Smooth muscle cell (in vitro differentiated cells): ENCODE results near the gene NEK4. TPM values are rescaled to one million over a fixed set of nuclear protein-coding genes. Genes with fewer than 3 reads are reported as not detected.
A peak's percentile ranks its signal among the peaks of the same experiment; 100 is the strongest.

Experiments
- DNase-seq: peaks from one replicate; lab custom pipeline; 2025; ENCODE audit not compliant: unreplicated experiment; lab: John Stamatoyannopoulos, UW
- H2AFZ ChIP-seq: fragments of 200-600 bp; sonication (generic); 2 replicates; pipeline ENCODE4 v1.6.0; 2016; ENCODE audit warnings: antibody characterized with exemption, low read depth, mild to moderate bottlenecking
- H3F3A ChIP-seq: fragments of 200-600 bp; sonication (generic); 2 replicates; pipeline ENCODE4 v1.6.0; 2017; ENCODE audit warnings: antibody characterized with exemption, low read depth
- H3K27ac ChIP-seq: fragments of 200-600 bp; sonication (generic); 2 replicates; pipeline ENCODE4 v1.5.1; 2016; ENCODE audit warnings: low read depth, mild to moderate bottlenecking
- H3K27me3 ChIP-seq: fragments of 200-600 bp; sonication (generic); 2 replicates; pipeline ENCODE4 v1.6.1; 2016; ENCODE audit warnings: low read depth, mild to moderate bottlenecking
- H3K36me3 ChIP-seq: fragments of 200-600 bp; sonication (generic); 2 replicates; pipeline ENCODE4 v1.5.1; 2016; ENCODE audit warnings: low read depth
- H3K4me1 ChIP-seq: fragments of 200-600 bp; sonication (generic); 2 replicates; pipeline ENCODE4 v1.5.1; 2016; ENCODE audit warnings: low read depth
- H3K4me2 ChIP-seq: fragments of 200-600 bp; sonication (generic); 2 replicates; pipeline ENCODE4 v1.6.0; 2016; ENCODE audit warnings: mild to moderate bottlenecking
- H3K4me3 ChIP-seq: fragments of 200-600 bp; sonication (generic); 2 replicates; pipeline ENCODE4 v1.5.1; 2016; ENCODE audit warnings: mild to moderate bottlenecking
- H3K79me2 ChIP-seq: fragments of 200-600 bp; sonication (generic); 2 replicates; pipeline ENCODE4 v1.6.0; 2016; ENCODE audit warnings: low read depth, mild to moderate bottlenecking
- H3K9ac ChIP-seq: fragments of 200-600 bp; sonication (generic); 2 replicates; pipeline ENCODE4 v1.6.0; 2016; ENCODE audit warnings: low read depth
- H3K9me3 ChIP-seq: fragments of 200-600 bp; sonication (generic); replicated peaks from 2 replicates; pipeline ENCODE4 v1.5.1; 2016; ENCODE audit warnings: low read depth
- H4K20me1 ChIP-seq: fragments of 200-600 bp; sonication (generic); 2 replicates; pipeline ENCODE4 v1.6.0; 2016; ENCODE audit warnings: low read depth
- WGBS: methylation state at CpG from one replicate; pipeline ENCODE4 v1.1.7; 2016; ENCODE audit warnings: low lambda C conversion rate; 5-methylcytosine and 5-hydroxymethylcytosine counted together
- polyA plus RNA-seq: library from polyadenylated mRNA; unstranded; fragments of >200 nt; fragmentation: Nextera tagmentation; extraction: Ambion mirVana; gene quantifications from 2 replicates; pipeline ENCODE4 v1.2.1, GENCODE V29; 2016
- small RNA-seq: library from RNA; depleted of rRNA; stranded (forward); fragments of <200 nt; gene quantifications from one replicate; pipeline ENCODE3, GENCODE V24; 2014
- total RNA-seq: library from RNA; depleted of rRNA; stranded (reverse); fragments of >200 nt; gene quantifications from 2 replicates; pipeline ENCODE4 v1.2.3, GENCODE V29; 2014
- TF ChIP-seq, protein P1 (sequence below): fragments of 200-600 bp; sonication (generic); IDR thresholded peaks from 2 replicates; pipeline ENCODE4 v1.5.1; 2017; ENCODE audit warnings: borderline replicate concordance, mild to moderate bottlenecking, antibody characterized with exemption; ENCODE audit not compliant: insufficient read depth, poor library complexity, severe bottlenecking

NEK4 gene
- total and polyA plus RNA-seq, 2 experiments from 2014 or later, result 8.6 to 11.0 TPM

DNA sequence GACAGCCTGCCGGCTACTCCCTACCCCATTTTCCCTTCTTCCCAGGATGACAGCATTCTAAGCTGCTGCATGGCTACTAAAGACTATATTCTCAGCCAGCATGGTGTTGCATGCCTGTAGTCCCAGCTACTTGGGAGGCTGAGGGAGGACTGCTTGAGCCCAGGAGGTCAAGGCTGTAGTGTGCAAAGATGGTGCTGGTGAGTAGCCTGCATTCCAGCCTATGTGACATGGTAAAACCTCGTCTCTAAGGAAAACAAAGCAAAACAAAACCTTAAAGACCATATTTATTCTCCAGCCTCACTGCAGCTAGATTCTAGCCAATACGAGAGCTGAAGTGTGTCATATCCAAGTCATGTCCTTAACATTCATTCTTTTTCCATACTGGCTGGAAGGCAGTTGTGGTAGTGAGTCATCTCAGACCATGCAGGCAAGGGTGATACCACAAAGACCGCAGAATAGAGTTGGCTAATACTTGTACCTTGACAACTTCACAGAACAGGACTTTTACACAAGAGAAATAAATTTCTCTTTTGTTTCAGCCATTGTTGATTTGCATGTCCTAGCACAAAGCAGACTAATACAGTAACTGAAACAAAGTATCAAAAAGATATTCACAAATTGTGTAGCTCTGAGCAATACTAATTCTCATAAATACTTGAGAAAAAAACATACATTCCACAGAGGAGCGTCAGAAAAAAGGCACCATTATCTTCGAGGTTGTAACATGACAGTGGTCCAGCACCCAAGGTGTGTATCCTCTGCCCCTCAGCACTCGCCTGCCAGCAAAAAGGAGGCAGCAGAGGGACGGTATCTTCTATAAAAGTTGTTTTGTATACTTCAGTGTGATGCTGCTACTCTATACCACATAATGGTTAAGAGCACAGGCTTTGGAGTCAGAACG lies 99.9 kb downstream of the NEK4 start:
- Histone ChIP-seq H3K4me3 (no peak overlapping the region), H3K79me2 (peaks cover 23% of the 10 kb centered on the region)

DNA sequence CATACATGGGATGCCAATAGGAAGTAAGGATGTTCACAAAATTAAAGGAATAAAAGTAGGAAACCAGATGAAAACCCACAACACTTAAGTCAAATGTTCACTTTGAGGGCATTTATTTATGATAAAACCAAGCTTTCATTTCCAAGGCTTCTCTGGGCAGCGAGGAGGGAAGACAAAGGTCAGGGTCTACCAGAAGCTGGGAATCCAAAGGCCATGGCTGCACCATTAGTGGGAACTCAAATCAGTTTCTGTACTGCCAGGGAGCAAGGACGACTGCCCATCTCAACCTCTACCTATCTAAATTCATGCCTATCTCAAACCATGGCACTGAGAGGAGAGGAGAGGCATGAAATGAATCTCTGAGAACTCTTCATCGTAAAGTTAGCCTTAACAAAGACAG lies 107.6 kb downstream of the NEK4 start:
- Histone ChIP-seq H3K27me3 (no peaks in the 10 kb centered on the region), H3K4me2 (no peak overlapping the region), H3K27ac (no peak overlapping the region), H3K9ac (no peak overlapping the region), H2AFZ (no peak overlapping the region), H3K36me3 (peaks cover 21% of the 10 kb centered on the region), H3F3A (no peaks in the 10 kb centered on the region), H4K20me1 (no peaks in the 10 kb centered on the region), H3K9me3 (no peaks in the 10 kb centered on the region), H3K4me1 (no peaks in the 10 kb centered on the region), H3K4me3 (no peak overlapping the region), H3K79me2 (peaks cover 13% of the 10 kb centered on the region)
- 92% methylated on average over 3 of the region's 3 CpGs for WGBS
- TF ChIP-seq, protein P1, sequence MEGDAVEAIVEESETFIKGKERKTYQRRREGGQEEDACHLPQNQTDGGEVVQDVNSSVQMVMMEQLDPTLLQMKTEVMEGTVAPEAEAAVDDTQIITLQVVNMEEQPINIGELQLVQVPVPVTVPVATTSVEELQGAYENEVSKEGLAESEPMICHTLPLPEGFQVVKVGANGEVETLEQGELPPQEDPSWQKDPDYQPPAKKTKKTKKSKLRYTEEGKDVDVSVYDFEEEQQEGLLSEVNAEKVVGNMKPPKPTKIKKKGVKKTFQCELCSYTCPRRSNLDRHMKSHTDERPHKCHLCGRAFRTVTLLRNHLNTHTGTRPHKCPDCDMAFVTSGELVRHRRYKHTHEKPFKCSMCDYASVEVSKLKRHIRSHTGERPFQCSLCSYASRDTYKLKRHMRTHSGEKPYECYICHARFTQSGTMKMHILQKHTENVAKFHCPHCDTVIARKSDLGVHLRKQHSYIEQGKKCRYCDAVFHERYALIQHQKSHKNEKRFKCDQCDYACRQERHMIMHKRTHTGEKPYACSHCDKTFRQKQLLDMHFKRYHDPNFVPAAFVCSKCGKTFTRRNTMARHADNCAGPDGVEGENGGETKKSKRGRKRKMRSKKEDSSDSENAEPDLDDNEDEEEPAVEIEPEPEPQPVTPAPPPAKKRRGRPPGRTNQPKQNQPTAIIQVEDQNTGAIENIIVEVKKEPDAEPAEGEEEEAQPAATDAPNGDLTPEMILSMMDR, result no peak
- DNase-seq, result no peak

More for the DNA sequence above, 99.9 kb downstream of the NEK4 start:
- peaks cover 5% of the 10 kb centered on the region for H3K36me3 ChIP-seq
- DNase-seq, result peak; percentile 16
- TF ChIP-seq, protein P1, result no peak
- H3K27me3 ChIP-seq, result no peaks in the 10 kb centered on the region
- 18% methylated on average over 9 of the region's 9 CpGs for WGBS
- H3K4me2 ChIP-seq, result peak overlapping the region; percentile 65
- H3K4me1 ChIP-seq, result peaks cover 9% of the 10 kb centered on the region
- peak overlapping the region; percentile 96 for H3K27ac ChIP-seq
- no peak overlapping the region for H2AFZ ChIP-seq
- no peaks in the 10 kb centered on the region for H4K20me1 ChIP-seq
- peak overlapping the region; percentile 83 for H3K9ac ChIP-seq
- no peaks in the 10 kb centered on the region for H3K9me3 ChIP-seq
- peaks cover 22% of the 10 kb centered on the region for H3F3A ChIP-seq

DNA sequence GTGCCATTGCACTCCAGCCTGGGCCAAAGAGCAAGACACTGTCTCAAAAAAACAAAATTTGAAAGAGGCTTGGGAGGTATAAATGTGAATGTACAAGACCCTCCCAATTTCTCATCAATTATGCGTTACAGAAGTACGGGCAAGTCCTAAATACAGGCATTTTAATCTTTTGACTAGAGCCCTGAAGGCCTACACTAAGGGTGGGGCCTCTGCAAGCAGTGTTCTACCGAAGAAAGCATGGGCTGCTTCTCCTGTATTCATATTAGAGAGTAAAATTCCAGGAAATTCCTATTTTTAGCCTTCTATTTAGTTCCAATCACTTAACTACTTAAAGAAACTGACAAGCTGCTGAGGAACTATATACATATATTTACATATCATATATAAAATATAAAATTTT lies 110.7 kb downstream of the NEK4 start:
- Histone ChIP-seq H3K27ac (no peak overlapping the region), H2AFZ (no peak overlapping the region), H3K4me3 (no peak overlapping the region), H3K27me3 (no peaks in the 10 kb centered on the region), H4K20me1 (no peaks in the 10 kb centered on the region), H3K4me1 (no peaks in the 10 kb centered on the region), H3K9ac (no peak overlapping the region), H3K36me3 (peaks cover 42% of the 10 kb centered on the region), H3F3A (no peaks in the 10 kb centered on the region), H3K4me2 (no peak overlapping the region), H3K79me2 (peaks cover 4% of the 10 kb centered on the region), H3K9me3 (no peaks in the 10 kb centered on the region)
- WGBS, result 97% methylated on average over 3 of the region's 3 CpGs
- TF ChIP-seq, protein P1, result no peak
- DNase-seq, result no peak

Small RNA genes within 50 kb of the gene (small RNA-seq; reads per million reads assigned to genes)
- 0.16 reads per million for gene AC006254.2
- gene RF00569, result 8,691 reads per million, percentile 100 among the genes with 10 or more reads in this experiment
- gene RF01183, result not detected
- gene SNORD19, result 0.16 reads per million
- gene SNORD19B, result not detected
- gene SNORD69, result 4,691 reads per million, percentile 100 among the genes with 10 or more reads in this experiment

Other genes with a start within 250 kb of the NEK4 start
- 156 and 207 TPM in 2 replicates for gene NT5DC2, start 237.1 kb downstream of the NEK4 start, total RNA-seq
- 229 and 248 TPM in 2 replicates for gene NT5DC2, start 237.1 kb downstream of the NEK4 start, polyA plus RNA-seq
- 0.76 and 0.90 TPM in 2 replicates for gene UQCC5, start 234.3 kb downstream of the NEK4 start, total RNA-seq
- 33.0 and 40.3 TPM in 2 replicates for gene UQCC5, start 234.3 kb downstream of the NEK4 start, polyA plus RNA-seq
- 56.4 and 62.8 TPM in 2 replicates for gene PBRM1, start 85.0 kb downstream of the NEK4 start, total RNA-seq
- 27.6 and 28.9 TPM in 2 replicates for gene PBRM1, start 85.0 kb downstream of the NEK4 start, polyA plus RNA-seq
- 131 and 146 TPM in 2 replicates for gene GNL3, start 84.9 kb downstream of the NEK4 start, total RNA-seq
- 89.4 and 106 TPM in 2 replicates for gene GNL3, start 84.9 kb downstream of the NEK4 start, polyA plus RNA-seq
- 110 and 151 TPM in 2 replicates for gene GLT8D1, start 65.1 kb downstream of the NEK4 start, total RNA-seq
- gene GLT8D1, start 65.1 kb downstream of the NEK4 start, polyA plus RNA-seq, result 126 and 133 TPM in 2 replicates
- 301 and 409 TPM in 2 replicates for gene SPCS1, start 64.8 kb downstream of the NEK4 start, total RNA-seq
- 328 and 329 TPM in 2 replicates for gene SPCS1, start 64.8 kb downstream of the NEK4 start, polyA plus RNA-seq
- gene ITIH1, start 6.7 kb upstream of the NEK4 start, total RNA-seq, result not detected in 2 replicates
- 0.33 TPM in 1 of 2 replicates, not detected in the other for gene ITIH1, start 6.7 kb upstream of the NEK4 start, polyA plus RNA-seq
- gene ITIH3, start 23.9 kb upstream of the NEK4 start, total RNA-seq, result not detected in 2 replicates
- 0.35 TPM in 1 of 2 replicates, not detected in the other for gene ITIH3, start 23.9 kb upstream of the NEK4 start, polyA plus RNA-seq
- 1.6 and 2.3 TPM in 2 replicates for gene ITIH4, start 59.7 kb upstream of the NEK4 start, total RNA-seq
- gene ITIH4, start 59.7 kb upstream of the NEK4 start, polyA plus RNA-seq, result 1.6 and 4.5 TPM in 2 replicates
- 2.2 TPM in 1 of 2 replicates, not detected in the other for gene MUSTN1, start 64.1 kb upstream of the NEK4 start, total RNA-seq
- gene MUSTN1, start 64.1 kb upstream of the NEK4 start, polyA plus RNA-seq, result 0.30 and 0.98 TPM in 2 replicates
- 12.8 and 13.1 TPM in 2 replicates for gene STIMATE, start 126.6 kb upstream of the NEK4 start, total RNA-seq
- gene STIMATE, start 126.6 kb upstream of the NEK4 start, polyA plus RNA-seq, result 12.1 and 18.1 TPM in 2 replicates